ENCODE results near the gene LRRC8E.

DNA sequence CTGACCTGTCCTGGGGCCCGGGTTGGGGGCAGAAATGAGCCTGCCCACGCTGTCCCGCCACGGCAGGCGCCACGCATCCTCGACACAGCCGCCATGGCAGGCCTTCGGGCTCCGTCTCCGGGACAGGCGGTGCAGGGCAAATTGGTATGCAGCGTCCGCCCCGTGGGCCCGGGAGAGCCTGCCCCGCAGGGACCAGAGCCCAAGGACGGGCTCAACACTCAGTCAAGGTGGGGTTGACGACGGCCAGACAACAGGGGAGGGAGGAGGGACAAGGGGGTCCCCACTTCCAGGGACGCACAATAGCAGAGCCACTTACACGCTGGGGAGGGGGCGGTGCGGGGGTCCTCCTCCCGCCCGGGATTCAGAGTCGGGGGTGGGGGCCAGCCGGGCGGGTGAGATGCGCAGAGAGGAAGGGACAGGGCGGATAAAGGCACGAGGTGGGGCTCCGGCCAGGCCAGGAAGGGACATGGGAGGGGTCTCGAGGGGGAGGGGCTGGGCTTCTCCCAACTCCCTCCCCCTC is 36.4 kb downstream of the LRRC8E start:
- TF ChIP-seq, protein P1, sequence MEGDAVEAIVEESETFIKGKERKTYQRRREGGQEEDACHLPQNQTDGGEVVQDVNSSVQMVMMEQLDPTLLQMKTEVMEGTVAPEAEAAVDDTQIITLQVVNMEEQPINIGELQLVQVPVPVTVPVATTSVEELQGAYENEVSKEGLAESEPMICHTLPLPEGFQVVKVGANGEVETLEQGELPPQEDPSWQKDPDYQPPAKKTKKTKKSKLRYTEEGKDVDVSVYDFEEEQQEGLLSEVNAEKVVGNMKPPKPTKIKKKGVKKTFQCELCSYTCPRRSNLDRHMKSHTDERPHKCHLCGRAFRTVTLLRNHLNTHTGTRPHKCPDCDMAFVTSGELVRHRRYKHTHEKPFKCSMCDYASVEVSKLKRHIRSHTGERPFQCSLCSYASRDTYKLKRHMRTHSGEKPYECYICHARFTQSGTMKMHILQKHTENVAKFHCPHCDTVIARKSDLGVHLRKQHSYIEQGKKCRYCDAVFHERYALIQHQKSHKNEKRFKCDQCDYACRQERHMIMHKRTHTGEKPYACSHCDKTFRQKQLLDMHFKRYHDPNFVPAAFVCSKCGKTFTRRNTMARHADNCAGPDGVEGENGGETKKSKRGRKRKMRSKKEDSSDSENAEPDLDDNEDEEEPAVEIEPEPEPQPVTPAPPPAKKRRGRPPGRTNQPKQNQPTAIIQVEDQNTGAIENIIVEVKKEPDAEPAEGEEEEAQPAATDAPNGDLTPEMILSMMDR (IDR thresholded peaks at IDR 0.05) = no peak
- TF ChIP-seq POLR2A (IDR thresholded peaks at IDR 0.05) = no peak
- TF ChIP-seq EP300 (IDR thresholded peaks at IDR 0.05) = no peak

Data from gastroesophageal sphincter (tissue), 3 donors.